Keratinocyte (primary cell): ENCODE results near the gene DDAH2. TPM values are rescaled to one million over a fixed set of nuclear protein-coding genes. Genes with fewer than 3 reads are reported as not detected.

Experiments used
- DNase-seq: peaks from one replicate; pipeline ENCODE4 v3.0.0-alpha.2; 2011; ENCODE audit warnings: low read depth, missing footprints, low spot score
- FAIRE-seq: peaks from 2 replicates; lab custom pipeline; 2011; peaks lifted over from hg19 to GRCh38; lab: Jason Lieb, UNC
- H2AFZ ChIP-seq: 2 replicates; pipeline ENCODE4 v1.6.0; 2012; ENCODE audit warnings: low read length, control low read depth, inconsistent platforms; ENCODE audit not compliant: control insufficient read depth
- H3K27ac ChIP-seq: 2 replicates; pipeline ENCODE4 v1.5.1; 2011; ENCODE audit warnings: low read length; ENCODE audit not compliant: control insufficient read depth, insufficient read depth
- H3K27me3 ChIP-seq: 3 replicates; pipeline ENCODE4 v1.6.0; 2011; ENCODE audit warnings: low read length; ENCODE audit not compliant: control insufficient read depth, insufficient read depth; ENCODE audit errors: extremely low read depth
- H3K36me3 ChIP-seq, 2 experiments: 2 replicates in 1 of 2; 3 replicates in 1 of 2; pipeline ENCODE4 v1.5.1; 2011; ENCODE audit warnings: low read length in 2 of 2, mild to moderate bottlenecking in 1 of 2; ENCODE audit not compliant: control insufficient read depth in 2 of 2, insufficient read depth in 2 of 2; ENCODE audit errors: extremely low read depth in 1 of 2
- H3K4me1 ChIP-seq: 3 replicates; pipeline ENCODE4 v1.5.1; 2011; ENCODE audit warnings: low read length; ENCODE audit not compliant: control insufficient read depth, insufficient read depth; ENCODE audit errors: extremely low read depth
- H3K4me2 ChIP-seq: 3 replicates; pipeline ENCODE4 v1.6.0; 2011; ENCODE audit warnings: low read depth, low read length; ENCODE audit not compliant: control insufficient read depth, insufficient read depth; ENCODE audit errors: extremely low read depth
- H3K4me3 ChIP-seq, 3 experiments: fragments of 200-600 bp in 1 of 3; sonication (generic) in 1 of 3; 2 replicates in 2 of 3; 3 replicates in 1 of 3; pipeline ENCODE4 v1.5.1; 2011 to 2016; ENCODE audit warnings: low read length in 3 of 3, mild to moderate bottlenecking in 3 of 3, control low read depth in 2 of 3, inconsistent platforms in 1 of 3, low read depth in 1 of 3, mixed read lengths in 1 of 3, mixed run types in 1 of 3, moderate library complexity in 1 of 3; ENCODE audit not compliant: control insufficient read depth in 2 of 3, insufficient read depth in 2 of 3; ENCODE audit errors: extremely low read depth in 1 of 3
- H3K79me2 ChIP-seq: 2 replicates; pipeline ENCODE4 v1.6.0; 2012; ENCODE audit warnings: low read length; ENCODE audit not compliant: control insufficient read depth, insufficient read depth
- H3K9ac ChIP-seq: 3 replicates; pipeline ENCODE4 v1.6.0; 2011; ENCODE audit warnings: low read length; ENCODE audit not compliant: control insufficient read depth, insufficient read depth; ENCODE audit errors: extremely low read depth
- H3K9me1 ChIP-seq: 3 replicates; pipeline ENCODE4 v1.6.0; 2011; ENCODE audit warnings: low read length; ENCODE audit not compliant: control insufficient read depth, insufficient read depth; ENCODE audit errors: extremely low read depth
- H3K9me3 ChIP-seq: 2 replicates; pipeline ENCODE4 v1.5.1; 2012; ENCODE audit warnings: low read depth, low read length; ENCODE audit not compliant: control insufficient read depth
- H4K20me1 ChIP-seq: 3 replicates; pipeline ENCODE4 v1.6.0; 2011; ENCODE audit warnings: low read length; ENCODE audit not compliant: control insufficient read depth, insufficient read depth; ENCODE audit errors: extremely low read depth
- EZH2 ChIP-seq: IDR thresholded peaks from one replicate; pipeline ENCODE4 v1.6.1; 2012; ENCODE audit warnings: inconsistent platforms, mild to moderate bottlenecking, low read length, moderate library complexity
- dilution Hi-C: fragments of 300-500 bp; cut with MboI; formaldehyde crosslinking; loops from one replicate; pipeline ENCODE4 v1.7.0; 2020; ENCODE audit warnings: low sequenced_read_pairs; ENCODE audit not compliant: extremely low pct_ligation_motif_present
- polyA plus RNA-seq, 5 experiments: library from polyadenylated mRNA; depleted of rRNA in 3 of 5; stranded (reverse) in 3 of 5; stranded (forward) in 1 of 5; unstranded in 1 of 5; fragments of >200 nt; gene quantifications; 1 replicate in 1 of 5; 2 replicates in 3 of 5; 3 replicates in 1 of 5; pipeline versions ENCODE4 v1.2.1 to v1.2.3, GENCODE V29; 2011 to 2012; ENCODE audit warnings: missing spikeins in 2 of 5, low read depth in 1 of 5, low replicate concordance in 1 of 5
- TF ChIP-seq, protein P1 (sequence below), 3 experiments: IDR thresholded peaks in 1 of 3; conservative IDR thresholded peaks in 1 of 3; optimal IDR thresholded peaks in 1 of 3; 2 replicates in 2 of 3; 3 replicates in 1 of 3; pipeline versions ENCODE3 to v1.5.1; 2011; ENCODE audit warnings: low read length in 3 of 3, mild to moderate bottlenecking in 3 of 3, moderate library complexity in 2 of 3, control low read depth in 1 of 3, inconsistent platforms in 1 of 3; ENCODE audit not compliant: insufficient read depth in 2 of 3; ENCODE audit errors: extremely low read depth in 1 of 3

The DDAH2 gene
- polyA plus RNA-seq, 1 donor (not counting 4 experiments of a cell fraction or from before 2014, with no cell fraction given): 3.0 TPM

DNA sequence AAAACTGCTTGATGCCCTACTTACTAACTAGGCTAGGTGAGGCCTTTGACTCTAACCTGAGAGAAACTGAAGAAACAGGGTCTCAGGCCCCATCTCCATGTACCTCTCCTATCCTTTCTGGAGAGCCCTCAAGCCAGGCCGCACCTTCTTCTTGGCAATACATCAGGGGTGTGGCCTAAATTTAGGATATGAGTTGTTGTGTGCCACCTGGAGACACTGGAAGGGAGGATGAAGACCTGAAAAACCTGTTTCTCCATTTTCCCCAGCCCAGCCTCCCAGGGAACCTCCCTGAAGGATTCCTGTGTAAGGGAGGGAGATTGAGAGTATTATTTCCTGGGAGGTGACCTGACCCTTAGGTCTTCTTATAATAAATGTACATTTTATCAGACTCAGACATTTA lies 10.8 kb downstream of the DDAH2 start:
- Histone ChIP-seq H3K9ac (no peak overlapping the region), H3K4me3 (peak overlapping the region in 1 of 3 experiments; percentile 49), H4K20me1 (no peaks in the 10 kb centered on the region), H2AFZ (no peak overlapping the region), H3K4me1 (peaks cover 31% of the 10 kb centered on the region), H3K9me1 (peaks cover 5% of the 10 kb centered on the region), H3K27ac (peak overlapping the region; percentile 66), H3K36me3 (peaks cover 0 to 4% of the 10 kb centered on the region in 2 experiments), H3K9me3 (no peaks in the 10 kb centered on the region), H3K4me2 (peak overlapping the region; percentile 77), H3K27me3 (no peaks in the 10 kb centered on the region), H3K79me2 (no peaks in the 10 kb centered on the region)
- peak; percentile 84 for FAIRE-seq
- no peak for TF ChIP-seq EZH2
- dilution Hi-C loops: no loop called here
- no peak for DNase-seq

DNA sequence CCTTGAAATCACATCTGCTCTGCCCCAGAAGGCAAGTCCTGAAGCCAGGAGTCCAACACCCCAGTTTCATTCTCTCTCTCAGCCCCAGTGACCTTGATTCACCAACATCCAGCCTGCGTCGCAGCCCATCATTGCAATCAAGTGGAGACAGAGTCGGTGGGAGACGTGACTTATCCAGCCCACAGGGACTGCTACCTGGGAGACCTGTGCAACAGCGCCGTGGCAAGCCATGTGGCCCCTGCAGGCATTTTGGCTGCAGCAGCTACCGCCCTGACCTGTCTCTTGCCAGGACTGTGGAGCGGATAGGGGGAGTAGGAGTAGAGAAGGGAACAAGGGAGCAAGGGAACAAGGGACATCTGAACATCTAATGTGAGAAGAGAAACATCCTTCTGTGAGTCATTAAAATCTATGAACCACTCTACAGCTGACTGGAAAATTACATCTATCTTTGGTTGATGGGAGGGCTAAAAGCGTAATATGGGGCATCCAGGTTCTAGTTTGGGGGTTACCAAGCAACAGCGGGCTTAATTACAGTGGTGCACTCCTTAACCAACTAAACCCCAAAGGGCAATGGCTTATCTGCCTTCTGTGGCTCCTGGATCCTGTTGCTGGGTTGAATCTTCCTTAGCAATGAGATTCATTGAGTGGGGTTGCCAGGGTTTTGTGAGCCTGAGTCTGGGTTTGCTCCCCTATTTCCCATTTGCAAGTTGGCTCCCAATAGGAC lies 11.4 kb downstream of the DDAH2 start:
- Histone ChIP-seq H3K27ac (peak overlapping the region; percentile 41), H3K9me1 (peaks cover 5% of the 10 kb centered on the region), H3K9ac (no peak overlapping the region), H3K27me3 (no peaks in the 10 kb centered on the region), H3K4me3 (peak overlapping the region in 1 of 3 experiments; percentile 15), H3K79me2 (no peaks in the 10 kb centered on the region), H3K36me3 (peaks cover 0 to 4% of the 10 kb centered on the region in 2 experiments), H3K9me3 (no peaks in the 10 kb centered on the region), H3K4me2 (peak overlapping the region; percentile 77), H3K4me1 (peaks cover 32% of the 10 kb centered on the region), H2AFZ (peak overlapping the region; percentile 60), H4K20me1 (no peaks in the 10 kb centered on the region)
- FAIRE-seq (no peak), DNase-seq (no peak)
- TF ChIP-seq, protein P1, sequence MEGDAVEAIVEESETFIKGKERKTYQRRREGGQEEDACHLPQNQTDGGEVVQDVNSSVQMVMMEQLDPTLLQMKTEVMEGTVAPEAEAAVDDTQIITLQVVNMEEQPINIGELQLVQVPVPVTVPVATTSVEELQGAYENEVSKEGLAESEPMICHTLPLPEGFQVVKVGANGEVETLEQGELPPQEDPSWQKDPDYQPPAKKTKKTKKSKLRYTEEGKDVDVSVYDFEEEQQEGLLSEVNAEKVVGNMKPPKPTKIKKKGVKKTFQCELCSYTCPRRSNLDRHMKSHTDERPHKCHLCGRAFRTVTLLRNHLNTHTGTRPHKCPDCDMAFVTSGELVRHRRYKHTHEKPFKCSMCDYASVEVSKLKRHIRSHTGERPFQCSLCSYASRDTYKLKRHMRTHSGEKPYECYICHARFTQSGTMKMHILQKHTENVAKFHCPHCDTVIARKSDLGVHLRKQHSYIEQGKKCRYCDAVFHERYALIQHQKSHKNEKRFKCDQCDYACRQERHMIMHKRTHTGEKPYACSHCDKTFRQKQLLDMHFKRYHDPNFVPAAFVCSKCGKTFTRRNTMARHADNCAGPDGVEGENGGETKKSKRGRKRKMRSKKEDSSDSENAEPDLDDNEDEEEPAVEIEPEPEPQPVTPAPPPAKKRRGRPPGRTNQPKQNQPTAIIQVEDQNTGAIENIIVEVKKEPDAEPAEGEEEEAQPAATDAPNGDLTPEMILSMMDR (optimal IDR thresholded peaks at IDR 0.05 in 1 of 3, IDR thresholded peaks at IDR 0.05 in 1 of 3, conservative IDR thresholded peaks at IDR 0.05 in 1 of 3; ENCODE audit: extremely low read depth in 1 of 3, insufficient read depth in 2 of 3, low read length in 3 of 3): peak; percentile 34 to 67 (median 47)
- TF ChIP-seq EZH2: no peak
- dilution Hi-C loops: no loop called here
